DND-41 (cell line): Measurements from ENCODE around the gene PTTG2.

Experiments
- CTCF ChIP-seq: IDR thresholded peaks from 2 replicates; pipeline ENCODE4 v1.5.1; 2012; ENCODE audit warnings: borderline replicate concordance, low read length, moderate library complexity, mild to moderate bottlenecking; ENCODE audit not compliant: poor library complexity, severe bottlenecking; ENCODE audit errors: extremely low read depth
- EZH2 ChIP-seq: IDR thresholded peaks from 3 replicates; pipeline ENCODE4 v1.6.1; 2012; ENCODE audit warnings: borderline replicate concordance, low read depth, mild to moderate bottlenecking, moderate library complexity, low read length, inconsistent platforms; ENCODE audit not compliant: severe bottlenecking

- TF ChIP-seq EZH2 (no peak), CTCF (no peak)
Observed at GRCh38 chr4:37958932-37959331, 1.3 kb upstream of the PTTG2 start.
